Measurements from ENCODE around the gene ACKR2.

Gene ACKR2

DNA sequence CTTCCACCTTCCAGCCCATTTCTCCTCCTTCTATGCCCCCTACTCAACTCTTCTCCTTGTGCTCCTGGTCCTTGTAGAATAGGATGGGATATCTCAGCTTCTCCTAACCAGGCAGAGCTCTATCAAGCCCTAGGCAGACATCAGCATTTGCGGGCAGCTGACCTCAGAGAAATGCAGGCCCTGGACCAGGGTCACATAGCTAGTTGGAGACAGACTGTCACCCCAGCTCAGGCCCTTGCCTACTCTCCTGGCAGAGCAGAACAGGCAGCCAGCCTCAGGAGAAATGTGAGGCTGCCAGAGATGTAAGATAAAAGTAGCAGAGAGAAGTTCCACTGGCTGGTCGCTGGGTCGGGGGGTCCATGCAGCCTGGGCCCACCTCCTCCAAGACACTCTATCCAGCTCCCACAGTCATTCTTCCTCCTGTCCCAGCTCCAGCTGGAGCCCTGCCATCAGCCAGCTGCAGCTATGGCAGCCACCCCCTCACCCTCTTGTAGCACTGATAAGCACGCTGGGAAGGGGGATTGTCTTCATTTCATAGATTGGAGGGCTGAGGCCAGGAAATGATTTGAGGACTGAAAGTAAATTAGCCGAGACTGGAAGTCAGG, 62.4 kb downstream of the ACKR2 start:
- no peak for TF ChIP-seq CTCF (conservative IDR thresholded peaks at IDR 0.05; ENCODE audit: low read depth, low read length)
- no peak overlapping the region for H3K4me3 ChIP-seq (ENCODE audit: low read length)
- DNase-seq (ENCODE audit: low read depth): no peak

DNA sequence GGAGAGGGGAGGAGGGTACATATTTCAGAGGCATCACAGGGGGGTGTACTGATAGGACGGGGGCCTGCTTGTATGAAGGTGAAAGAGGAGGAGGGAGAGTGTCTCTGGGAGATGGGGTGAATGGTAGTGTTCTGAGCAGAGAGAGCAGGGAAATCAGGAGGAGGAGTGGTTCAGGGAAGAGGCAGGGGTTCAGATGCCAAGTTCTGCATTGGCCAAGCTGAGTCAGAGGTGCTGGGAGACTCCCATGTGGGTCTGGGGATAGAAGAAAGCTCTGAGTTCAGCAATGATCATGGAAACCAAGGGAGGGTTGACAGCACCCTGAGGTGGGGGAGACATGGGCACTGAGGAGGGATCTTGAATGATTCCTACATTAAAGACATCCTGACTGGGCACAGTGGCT, 63.5 kb downstream of the ACKR2 start:
- H3K4me3 ChIP-seq (ENCODE audit: low read length): no peak overlapping the region
- TF ChIP-seq CTCF (conservative IDR thresholded peaks at IDR 0.05; ENCODE audit: low read depth, low read length): no peak
- DNase-seq (ENCODE audit: low read depth): no peak

- no peak for TF ChIP-seq CTCF (conservative IDR thresholded peaks at IDR 0.05; ENCODE audit: low read depth, low read length)
- no peak for DNase-seq (ENCODE audit: low read depth)
- H3K4me3 ChIP-seq (ENCODE audit: low read length): no peak overlapping the region
Observed at GRCh38 chr3:42873221-42873982, 64.2 kb downstream of the ACKR2 start.

GRCh38 chr3:42874749-42875148, 65.5 kb downstream of the ACKR2 start:
- H3K4me3 ChIP-seq (ENCODE audit: low read length): no peak overlapping the region
- no peak for TF ChIP-seq CTCF (conservative IDR thresholded peaks at IDR 0.05; ENCODE audit: low read depth, low read length)
- DNase-seq (ENCODE audit: low read depth): no peak

DNA sequence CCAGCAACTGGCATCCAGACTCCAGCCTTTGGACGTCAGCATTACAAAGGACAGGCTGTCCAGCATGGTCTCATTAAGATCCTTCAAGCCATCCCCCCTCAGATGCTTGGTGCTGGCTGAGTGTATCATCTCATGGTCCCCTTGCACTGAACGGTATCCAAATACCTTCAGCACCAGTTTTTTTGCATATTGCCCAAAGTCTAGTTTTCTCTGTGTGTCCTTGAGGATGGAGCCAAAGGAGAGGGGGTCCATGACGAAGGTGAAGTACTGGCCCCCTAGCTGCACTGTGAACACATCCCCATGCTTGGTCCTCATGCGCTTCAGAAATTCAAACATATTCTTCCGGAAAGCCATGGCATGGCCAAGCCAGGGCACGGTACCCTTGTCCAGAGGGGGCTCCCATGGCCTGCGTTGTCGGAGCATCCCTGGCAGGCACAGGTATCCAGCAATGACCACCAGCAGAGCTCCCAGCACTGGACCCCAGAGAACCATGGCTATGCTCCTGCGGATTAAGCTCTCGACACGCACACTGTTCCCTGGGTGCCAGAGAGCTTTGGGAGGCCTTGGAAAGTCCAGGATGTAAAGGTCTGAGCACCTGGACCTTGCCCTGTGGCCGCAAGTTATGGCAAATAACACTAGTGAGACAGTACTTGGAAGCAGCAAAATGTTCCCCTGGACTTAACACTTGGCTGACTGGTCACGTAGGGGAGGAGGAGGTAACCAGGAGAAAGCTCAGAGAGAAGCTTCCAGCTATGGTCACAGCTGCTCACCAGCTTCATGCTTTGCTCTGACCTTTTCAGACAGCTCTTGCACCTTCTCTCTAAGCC, 66.3 kb downstream of the ACKR2 start, which contains the start of gene CYP8B1:
Gene CYP8B1 (minus strand): TSS at position 555 of the 827 bp plus-strand sequence. CDS start 63 bp downstream, at position 492.
- H3K4me3 ChIP-seq (ENCODE audit: low read length): no peak within 1 kb of the TSS
- no peak for DNase-seq (ENCODE audit: low read depth)
- TF ChIP-seq CTCF (conservative IDR thresholded peaks at IDR 0.05; ENCODE audit: low read depth, low read length): no peak

GRCh38 chr3:42876401-42876800, 67.2 kb downstream of the ACKR2 start:
- no peak for TF ChIP-seq CTCF (conservative IDR thresholded peaks at IDR 0.05; ENCODE audit: low read depth, low read length)
- no peak for DNase-seq (ENCODE audit: low read depth)
- no peak overlapping the region for H3K4me3 ChIP-seq (ENCODE audit: low read length)
